HG02973 (cell line): ENCODE results near the gene TMEM37.
"Not testable (repeated sequence)": the region's sequence is repeated elsewhere in the genome, so short reads cannot be mapped to it uniquely, and the experiment has no call there.

Source experiments
- ATAC-seq: cut with Tn5 transposase; IDR thresholded peaks from one replicate; pipeline ENCODE4 v1.9.1; 2021; ENCODE audit warnings: moderate library complexity; ENCODE audit not compliant: unreplicated experiment

The TMEM37 gene, protein sequence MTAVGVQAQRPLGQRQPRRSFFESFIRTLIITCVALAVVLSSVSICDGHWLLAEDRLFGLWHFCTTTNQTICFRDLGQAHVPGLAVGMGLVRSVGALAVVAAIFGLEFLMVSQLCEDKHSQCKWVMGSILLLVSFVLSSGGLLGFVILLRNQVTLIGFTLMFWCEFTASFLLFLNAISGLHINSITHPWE

DNA sequence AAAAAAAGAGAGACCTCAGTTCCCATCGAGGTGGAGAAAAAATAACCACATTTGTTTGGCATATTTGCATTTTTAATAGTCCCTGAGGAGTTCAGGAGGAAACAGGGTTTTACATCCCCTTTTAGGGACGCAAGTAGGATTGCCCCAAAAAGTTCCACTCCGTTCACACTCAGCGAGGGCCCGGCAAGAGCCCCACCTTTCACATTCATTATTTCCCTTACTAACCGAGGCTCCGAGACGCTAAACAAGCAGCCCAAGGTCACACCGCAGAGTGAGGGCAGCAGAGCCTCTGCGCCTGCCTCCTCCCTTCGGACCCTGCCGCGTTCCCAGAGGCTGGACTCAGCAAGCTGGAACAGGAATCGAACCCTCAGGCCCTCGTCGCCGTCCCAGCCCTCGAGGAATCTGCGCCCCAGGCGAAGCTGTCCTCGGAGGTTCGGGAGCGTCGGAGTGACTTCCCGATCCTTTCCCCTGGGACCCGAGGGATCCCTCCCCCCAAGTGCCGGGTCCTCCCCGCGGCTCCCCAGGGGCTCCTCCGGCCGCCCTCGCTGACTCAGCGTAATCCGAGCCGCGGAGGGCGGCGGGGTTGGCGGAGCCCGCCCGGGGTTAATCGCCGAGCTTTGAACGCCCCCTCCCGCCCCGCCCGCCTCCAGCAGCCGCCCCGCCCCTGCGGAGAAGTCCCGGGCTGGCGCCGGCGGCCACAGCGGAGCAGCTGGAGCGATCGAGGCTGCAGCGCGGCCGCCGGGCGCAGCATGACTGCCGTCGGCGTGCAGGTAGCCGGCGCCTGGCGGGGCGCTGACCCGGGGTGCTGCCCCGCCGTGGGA is at the start of gene TMEM37:
Gene TMEM37, plus strand, starts transcription at position 700 of the 821 bp plus-strand sequence. Its CDS starts 50 bp downstream, at position 750.
- peak; percentile 52 for ATAC-seq

DNA sequence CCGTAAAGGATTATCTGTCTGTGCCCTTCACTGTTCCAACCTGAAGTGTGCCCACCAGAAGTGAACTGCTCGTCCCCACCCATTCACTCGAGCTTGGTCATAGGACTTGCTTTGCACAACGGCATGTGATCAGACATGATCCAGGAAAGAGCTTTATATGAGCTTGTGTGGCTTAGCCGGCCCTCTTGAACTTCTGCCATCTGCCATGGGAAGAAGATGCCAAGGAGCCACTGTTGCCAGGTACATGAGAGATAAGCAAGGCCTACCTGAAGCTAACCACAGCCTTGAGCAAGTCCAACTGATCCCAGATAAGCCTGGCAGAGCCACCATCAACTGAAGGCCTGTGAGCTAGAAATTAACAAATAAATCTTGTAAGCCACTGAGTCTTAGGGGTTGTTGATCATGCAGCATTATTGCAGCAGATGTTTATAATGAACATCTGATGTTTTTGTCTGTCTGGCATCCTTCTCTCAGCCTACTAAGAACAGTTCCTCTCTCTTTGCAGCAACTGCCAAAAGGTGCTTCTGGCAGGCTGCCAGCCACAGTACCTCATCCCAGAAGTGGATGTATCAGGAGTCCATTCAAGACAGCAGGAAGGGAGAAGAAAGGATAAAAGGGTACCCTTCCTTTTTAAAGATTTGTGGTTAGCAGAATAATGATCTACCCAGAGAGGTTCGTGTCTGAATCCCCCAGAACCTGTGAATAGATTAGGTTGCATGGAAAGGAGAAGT is 48.1 kb upstream of the TMEM37 start:
- ATAC-seq = no peak

DNA sequence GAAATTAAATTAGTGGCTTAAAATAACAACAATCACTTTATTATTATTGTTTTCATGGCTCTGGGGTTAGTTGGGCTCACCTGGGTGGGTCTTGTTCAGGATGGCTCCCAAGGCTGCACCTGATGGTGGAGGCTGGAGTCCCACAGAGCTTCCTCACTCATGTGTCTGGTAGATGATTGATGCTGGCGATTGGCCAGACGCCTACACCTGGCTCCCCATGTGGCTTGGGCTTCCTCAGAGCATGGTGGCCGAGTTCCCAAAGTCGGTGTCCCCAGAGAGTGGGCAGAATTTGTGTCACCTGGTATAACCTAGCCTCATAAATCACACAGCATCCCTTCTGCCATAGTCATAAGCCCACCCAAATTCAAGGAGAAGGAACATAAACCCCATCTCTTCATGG is 46.7 kb upstream of the TMEM37 start:
- ATAC-seq = no peak

- ATAC-seq = no peak
These were observed 46.2 kb upstream of the TMEM37 start for GRCh38 chr2:119385466-119385865.

GRCh38 chr2:119387381-119388129 is 44.1 kb upstream of the TMEM37 start:
- peak; percentile 81 for ATAC-seq

- ATAC-seq = no peak
These were observed 41.9 kb upstream of the TMEM37 start for GRCh38 chr2:119389615-119390306.

DNA sequence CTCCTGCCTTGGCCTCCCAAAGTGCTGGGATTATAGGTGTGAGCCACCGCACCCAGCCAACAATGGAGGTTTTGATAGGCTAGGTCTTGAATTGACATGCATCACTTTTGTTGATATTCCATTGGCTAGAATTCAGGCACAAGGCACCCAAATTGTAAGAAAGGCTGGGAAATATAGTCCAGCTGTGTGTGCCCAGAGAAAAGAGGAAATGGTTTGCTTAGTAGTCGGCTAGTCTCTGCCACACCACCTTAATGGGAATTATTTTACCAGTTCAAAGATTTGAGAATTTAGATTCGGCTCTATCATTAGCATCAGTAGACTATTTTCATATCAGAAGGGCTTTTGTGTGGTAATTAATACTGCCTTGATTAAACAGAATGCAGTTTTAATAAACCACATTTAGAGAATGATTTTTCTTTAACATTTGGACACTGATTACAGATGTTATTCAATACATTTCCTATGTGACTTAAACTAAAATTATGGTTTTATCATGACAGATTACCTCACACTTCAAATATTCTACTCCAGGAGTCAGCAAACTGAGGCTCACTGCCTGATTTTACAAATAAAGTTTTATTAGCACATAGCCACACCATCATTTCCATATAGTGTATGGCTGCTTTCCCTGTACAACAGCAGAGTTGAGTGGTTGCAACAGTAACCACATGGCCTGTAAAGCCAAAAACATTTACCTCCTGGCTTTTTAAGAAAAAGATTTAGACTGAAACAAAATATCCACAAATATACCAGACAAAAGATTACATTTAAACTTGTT is 37.5 kb upstream of the TMEM37 start:
- ATAC-seq = no peak

GRCh38 chr2:119397196-119397595 is 34.5 kb upstream of the TMEM37 start:
- no peak for ATAC-seq

DNA sequence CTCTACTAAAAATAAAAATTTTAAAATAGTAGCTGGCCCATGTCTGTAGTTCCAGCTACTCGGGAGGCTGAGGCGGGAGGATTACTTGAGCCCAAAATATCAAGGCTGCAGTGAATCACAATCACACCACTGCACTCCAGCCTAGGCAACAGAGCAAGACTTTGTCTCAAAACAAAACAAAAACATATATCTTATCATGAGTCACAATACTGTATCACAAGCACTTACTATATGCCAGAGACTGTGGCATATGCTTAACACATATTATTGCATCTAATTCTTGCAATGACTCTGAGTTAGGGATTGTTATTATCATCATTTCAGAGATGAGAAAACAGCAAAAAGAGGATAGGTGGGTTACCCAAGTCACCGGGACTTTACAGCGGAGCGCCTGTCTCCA is 29.5 kb upstream of the TMEM37 start:
- no peak for ATAC-seq

DNA sequence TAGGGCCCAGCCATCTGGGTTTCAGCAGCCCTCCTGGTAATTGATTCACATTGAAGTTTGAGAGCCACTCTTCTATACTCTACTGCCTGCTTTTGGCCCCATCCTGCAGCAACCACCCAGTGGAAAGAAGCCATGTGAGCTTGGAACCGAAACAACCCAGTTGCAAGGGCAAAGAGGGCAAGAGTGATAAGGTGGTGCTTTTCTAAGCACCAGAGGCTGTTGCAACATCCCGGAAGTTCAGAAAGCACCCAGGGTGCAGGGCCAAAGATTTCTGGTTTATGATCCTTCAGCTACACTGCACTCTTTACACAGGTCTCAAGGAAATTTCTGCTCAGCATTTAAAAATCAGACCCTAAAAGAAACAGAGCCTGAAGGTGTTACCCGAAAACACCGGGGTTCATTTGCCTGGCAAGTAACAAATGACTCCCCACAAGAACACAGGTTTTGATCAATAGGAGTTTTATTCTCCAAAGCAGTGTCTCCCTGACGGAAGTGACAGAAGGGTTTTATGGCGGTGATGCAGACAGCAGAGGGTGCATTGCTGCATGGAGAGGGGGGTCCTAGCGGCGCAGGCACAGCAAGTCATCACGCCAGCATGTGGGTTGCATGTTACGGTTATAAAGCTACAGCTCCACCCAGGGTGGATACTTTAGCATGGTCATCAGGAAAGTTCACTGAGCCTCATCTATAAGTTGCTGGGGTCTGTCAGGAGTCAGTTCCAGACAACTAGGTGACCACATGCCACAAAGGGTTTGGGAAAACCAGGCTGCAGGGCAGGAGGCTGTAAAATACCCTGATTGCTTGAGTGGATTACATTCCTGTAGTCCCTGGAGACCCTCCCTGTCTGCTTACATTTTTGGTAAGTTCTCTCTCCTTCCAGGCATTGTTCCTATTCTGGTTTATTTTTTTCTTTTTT is 28.8 kb upstream of the TMEM37 start:
- no peak for ATAC-seq

- ATAC-seq = not testable (repeated sequence)
These were observed 28.0 kb upstream of the TMEM37 start for GRCh38 chr2:119403618-119404017.

DNA sequence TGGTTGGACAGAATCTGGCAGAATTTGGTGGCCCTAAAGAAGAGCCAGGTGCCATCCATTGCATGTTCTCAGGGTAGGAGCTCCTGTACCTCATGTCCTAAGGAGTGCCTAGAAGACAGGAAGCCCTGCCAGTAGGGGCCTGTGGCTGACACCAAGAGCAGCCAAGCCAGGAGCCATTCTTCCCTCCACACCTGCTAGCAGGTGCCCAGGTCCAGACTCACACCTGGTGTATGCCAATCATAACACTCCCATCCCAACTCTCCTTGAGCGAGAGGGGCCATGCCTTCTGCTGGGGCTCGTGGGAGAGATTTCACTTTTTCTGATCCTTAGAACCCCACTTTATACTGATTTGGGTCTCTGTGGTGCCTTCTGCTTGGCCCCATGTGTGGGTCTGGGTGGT is 26.5 kb upstream of the TMEM37 start:
- ATAC-seq = no peak

DNA sequence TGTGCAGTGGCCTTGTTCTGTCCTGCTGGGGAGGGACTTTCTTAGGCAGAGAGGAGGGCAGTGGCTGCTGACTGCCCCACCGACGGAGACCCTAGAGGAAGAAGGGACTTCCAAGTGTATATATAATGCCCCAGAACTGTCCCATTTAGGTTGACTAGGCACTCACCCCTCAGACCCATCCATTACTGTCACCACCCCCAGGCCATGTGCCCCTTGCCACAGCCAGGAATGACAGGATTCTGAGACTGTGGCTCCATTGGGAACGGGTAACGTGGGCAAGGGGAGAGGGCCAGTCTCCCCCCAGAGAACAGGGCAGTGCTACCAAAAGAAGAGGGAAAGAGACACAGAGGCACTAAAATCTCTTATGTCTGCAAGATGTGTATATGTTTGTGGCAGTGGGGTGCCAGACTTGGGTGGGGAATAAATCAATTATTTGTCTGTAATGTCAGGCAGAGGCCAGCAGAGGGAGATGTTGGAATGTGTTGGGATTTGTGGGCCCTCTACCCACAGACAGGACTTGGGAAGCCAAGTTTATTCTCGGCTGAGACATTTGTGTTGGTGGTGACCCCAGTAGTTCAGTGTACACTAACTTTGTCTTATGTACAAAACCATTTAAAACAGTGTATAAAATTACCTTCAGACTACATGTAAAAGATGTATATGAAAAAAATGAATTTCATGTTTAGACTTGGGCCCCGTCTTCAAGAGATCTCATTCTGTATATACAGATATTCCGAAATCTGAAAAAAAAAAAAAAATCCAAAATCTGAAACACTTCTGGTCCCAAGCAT is 24.0 kb upstream of the TMEM37 start:
- ATAC-seq = no peak

DNA sequence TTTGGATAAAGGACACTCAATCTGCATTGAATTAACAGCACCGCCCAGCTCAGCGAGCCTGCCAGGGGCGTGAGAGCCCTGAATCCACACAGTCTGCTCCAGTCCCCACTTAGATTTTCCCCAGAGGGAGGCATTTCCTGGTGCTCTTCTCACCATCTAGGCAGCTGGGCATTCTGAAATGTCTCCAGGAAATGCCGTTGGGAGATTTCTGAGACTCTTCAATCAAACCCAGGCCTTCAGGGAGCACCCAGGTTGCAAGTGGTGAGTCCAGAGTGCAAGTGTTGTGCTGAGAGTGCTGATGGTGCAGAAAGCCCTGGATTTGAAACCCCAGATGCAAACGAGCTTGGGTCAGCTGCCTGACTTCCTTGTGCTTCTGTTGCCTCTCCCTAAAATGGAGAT is 23.4 kb upstream of the TMEM37 start:
- no peak for ATAC-seq

GRCh38 chr2:119409506-119409905 is 22.1 kb upstream of the TMEM37 start:
- ATAC-seq = no peak

GRCh38 chr2:119414894-119415293 is 16.8 kb upstream of the TMEM37 start:
- ATAC-seq = no peak

DNA sequence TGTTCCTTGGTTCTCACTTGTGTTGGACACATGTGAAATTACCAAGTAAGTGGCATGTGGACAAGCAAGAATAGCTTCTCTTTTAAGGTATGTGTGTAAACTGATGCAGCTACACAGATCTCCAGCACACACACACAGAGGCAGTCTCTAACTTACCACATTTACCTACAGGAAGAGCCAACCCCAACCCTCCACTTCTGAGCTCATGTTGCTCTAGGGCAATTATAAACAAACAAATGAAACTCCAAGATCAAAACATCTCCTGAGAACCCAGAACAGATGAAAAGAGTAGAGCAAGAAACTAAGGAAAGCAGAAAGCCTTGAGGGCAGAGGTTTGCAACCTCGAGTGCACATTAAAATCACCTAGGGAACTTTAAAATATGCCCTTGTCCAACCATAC is 16.0 kb upstream of the TMEM37 start:
- no peak for ATAC-seq
